GM18508 (cell line): Measurements from ENCODE around the gene HAND2.

Experiments used
- ATAC-seq: cut with Tn5 transposase; IDR thresholded peaks from one replicate; pipeline ENCODE4 v1.9.1; 2021; ENCODE audit warnings: moderate number of reproducible peaks; ENCODE audit not compliant: insufficient read depth, unreplicated experiment

HAND2 gene

DNA sequence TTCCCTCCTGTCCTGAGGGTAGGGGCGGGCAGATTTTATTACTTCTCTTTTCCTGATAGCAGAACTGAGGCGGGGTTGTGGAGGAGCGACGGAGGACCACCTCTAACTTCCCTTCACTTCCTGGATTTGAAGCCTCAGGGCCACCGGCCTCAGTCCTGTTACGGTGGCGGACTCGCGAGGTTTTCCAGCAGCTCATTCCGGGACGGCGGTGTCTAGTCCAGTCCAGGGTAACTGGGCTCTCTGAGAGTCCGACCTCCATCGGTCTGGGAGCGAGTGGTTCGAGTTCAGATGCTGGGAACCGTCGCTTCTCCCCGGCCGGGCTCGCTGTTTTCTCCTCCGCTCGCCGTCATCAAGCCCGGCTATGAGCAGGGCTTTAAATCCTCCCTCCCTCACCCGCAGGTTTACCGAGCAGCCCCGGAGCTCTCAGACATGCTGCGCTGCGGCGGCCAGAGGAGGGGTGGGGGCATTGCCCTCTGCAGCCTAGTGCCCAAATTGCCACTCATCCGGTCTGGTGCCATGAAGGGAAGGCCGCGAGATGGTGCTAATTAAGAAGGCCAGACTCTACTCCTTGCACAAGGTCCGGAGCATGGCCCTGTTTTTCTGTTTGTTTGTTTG is 23.3 kb downstream of the HAND2 start:
- peak; percentile 4 for ATAC-seq

DNA sequence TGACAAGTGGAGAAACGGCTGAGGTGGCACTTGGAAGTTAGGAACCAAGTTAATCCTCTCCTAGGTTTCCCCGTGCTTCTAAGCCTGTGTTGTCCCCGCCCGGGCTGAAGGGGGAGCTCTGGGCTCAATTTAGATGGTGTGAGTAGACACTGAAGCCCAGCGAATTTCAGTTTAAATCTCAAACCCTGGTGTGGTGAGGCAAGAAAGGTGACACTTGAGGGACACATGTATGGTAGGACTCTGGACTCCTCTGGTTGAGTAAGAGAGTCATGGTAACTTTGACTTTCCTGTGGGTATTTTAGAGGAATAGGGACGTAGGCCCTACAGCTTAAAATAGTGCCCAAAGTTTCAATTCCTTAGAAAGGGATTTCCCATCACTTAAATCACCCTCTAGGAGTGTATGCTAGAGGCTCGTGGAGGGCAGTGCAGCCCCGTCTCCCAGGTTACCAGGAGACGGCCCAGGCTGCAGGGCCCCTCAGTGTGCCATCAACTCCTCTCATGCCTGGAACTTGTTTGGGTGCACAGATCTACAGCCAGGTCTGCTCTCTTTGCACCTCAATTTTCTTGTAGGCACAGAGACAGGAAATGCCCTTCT is 24.0 kb downstream of the HAND2 start:
- peak; percentile 70 for ATAC-seq

DNA sequence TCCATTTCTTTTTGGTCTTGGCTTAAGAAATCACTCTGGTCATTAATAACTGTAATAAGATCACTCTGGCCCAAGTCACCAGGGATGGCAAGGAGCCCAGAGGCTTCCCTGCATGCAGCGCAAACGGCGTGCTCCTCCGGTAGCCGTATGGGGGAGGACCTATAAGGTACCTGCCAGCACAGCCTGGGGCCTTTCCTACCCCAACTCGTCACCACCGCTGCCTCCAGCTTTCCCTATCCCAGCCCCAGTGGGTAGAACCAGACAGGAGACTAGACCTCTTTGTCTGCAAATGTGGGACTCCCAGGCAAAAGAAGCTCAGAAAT is 25.9 kb downstream of the HAND2 start:
- ATAC-seq: no peak

DNA sequence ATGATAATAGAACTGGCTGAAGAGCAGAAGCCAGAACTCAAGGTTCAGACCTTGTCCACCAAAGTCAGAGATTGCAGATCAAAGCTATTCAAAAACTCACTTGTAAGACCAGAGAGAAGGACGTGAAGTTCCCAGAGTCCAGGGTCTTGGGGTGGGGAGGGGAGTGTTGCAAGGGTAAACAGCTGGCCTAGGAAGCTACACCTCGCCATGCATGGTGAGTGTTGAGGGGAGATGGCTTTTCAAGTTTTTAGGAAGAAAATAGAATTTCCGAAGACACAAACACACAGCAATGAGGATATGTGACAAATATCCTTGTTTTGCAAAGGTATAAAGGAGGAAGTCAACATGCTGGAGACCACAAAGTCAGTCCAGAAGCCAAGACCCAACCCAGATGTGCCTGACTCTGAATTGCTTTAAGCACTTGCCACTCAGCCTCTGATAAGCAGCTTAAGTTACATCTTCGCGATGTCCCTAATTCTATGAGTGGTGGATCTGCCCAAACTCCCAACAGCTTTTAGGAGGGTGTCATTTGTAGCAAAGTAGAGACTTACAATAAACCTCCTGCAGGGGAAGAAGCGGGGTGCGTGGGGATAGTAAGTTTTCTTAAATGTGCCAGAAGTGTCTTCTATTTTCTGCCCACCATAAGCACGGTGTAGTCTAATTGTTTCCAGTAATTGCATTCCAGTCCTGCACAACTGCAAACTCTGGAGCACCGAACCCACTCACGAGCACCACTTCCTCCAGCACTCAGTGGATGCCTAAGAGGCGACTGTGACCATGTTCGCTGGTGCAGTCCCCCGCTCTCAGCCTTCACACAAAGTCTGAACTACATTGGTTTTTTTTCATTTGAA is 26.5 kb downstream of the HAND2 start:
- no peak for ATAC-seq

DNA sequence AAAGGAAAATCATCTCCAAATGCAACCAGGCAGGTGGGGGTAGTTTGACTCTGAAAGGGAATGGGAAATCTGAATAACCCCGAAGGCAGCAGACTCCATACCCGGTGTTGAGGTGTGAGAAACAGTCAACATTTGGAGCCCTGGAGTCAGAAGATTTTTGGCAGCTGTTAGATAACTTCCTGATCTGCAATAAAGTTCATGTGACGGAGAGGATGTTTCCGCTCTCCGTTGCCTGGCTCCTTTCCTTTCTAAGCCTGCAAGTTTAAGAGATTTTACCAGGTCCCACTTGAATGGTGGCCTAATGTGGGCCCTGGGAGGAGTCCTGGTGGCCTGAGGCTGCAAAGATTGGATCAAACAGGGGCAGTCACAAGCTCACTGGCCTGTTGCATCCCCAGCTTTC is 27.7 kb downstream of the HAND2 start:
- no peak for ATAC-seq

DNA sequence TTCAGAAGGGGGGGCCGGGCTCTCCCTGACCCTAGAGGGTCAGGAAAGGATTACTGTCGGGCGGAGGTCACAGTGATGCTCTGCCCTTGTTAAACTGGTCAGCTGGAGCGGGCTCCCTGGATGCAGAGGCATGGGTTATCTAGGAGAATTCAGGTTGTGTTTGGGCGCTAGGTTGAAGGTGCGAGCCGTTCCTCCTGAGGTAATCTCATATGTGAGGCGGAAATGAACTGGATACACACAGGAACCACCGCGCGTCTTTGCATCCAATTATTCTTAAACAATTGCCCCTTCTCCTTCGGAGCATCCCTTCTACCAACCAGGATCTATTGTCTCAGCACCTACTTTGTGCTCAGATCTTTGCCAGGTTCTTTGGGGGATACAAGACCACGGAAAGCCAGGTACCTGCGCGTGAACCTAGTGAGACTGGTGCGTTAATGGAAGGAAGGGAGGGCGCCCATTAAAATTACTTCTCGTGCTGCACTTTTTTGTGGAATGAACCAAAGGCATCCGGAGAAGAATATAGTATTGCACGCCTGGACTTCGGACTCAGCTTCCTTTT is 28.4 kb downstream of the HAND2 start:
- ATAC-seq: no peak

DNA sequence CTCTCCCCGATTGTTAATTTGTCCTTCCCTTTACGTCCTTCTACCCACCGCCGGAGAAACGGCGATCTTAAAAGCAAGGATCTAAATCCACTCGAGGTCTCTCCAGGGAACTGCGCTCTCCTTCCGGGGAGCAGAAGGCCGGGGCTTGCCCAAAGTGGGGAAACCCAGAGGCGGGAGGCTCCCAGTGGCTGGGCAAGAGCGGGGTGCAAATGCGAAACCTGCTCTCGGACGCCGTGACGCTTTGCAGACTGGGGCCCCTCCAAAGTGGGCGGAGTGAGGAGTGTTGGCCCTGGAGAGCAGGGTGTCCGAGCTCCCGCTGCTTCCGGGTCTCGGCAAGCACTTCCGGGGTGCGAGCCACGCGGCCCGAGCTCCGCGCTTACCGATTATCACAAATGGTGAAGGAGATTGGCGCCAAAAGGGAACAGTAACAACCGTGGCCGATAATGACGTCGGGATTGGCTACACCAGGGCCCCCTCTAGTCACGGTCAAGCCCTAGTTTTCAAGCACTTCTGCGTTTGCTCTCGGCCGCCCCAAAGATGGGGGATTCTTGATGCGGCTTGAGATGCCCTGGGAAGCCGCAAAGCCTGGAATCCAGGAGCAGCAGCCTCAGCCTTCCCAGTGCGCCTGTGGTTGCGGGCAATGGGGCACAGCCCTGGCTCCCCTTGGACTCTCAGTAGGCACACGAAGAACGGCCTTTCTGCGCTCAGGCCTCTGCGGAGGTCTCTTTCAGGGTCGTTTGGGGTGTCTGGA is 29.0 kb downstream of the HAND2 start:
- no peak for ATAC-seq

DNA sequence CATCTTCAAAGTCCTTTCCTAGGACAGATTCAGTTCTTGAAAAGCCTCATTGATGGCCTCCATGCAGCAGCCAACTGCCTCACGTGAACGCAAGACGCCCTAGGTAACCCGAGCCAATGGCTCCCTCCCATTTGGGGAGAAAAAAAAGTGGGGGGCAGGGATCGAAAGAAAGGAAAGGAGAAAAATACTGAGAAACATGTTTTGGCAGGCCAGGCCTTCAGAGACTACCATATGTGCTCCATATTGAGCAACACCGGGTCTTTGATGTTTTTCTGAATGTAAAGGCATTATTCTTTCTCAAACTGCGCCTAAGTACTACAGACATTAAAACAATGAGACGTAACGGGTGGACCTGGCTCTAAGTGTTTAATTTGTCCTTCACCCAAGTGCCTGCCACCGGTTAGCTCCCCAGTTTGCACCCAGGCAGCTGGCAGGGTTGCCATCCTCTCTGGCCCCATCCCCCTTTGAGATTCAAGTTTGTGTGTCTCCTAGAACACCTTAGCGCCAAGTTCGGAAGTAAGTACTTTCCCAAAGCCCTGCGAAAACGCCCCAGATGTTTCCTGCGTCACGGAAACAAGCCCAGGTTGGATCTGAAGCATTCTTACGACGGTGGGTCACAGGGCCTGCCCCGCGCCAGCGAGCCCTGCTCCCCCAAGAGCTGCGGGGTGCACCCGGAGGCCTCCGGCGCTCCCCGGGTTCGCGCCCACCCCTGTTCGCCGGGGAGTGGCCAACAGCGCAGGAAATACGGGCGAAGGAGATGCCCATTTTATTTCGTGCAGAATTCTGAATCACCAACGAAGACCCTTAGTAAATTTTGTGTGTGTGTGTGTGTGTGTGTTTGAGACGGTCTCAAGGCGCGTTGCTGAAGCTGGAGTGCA is 30.1 kb downstream of the HAND2 start:
- ATAC-seq: no peak

DNA sequence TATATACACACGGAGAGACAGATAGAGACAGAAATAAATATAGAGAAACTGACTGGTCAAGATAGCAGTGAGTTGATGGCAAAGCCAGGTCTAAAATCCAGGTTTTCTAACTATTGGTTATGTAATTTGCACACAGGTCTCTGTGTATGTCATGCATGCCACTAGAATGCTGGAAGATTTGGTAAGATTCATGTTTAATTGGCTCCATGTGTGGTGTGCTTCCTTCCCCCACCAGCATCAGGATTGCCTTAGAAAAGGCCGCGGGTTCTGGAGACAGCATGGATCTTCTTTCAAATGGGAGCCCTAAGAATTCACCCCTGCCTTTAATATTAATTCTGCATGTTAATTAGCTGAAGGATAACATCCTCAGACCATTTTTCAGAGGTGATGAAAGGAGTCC is 31.3 kb downstream of the HAND2 start:
- ATAC-seq: no peak

DNA sequence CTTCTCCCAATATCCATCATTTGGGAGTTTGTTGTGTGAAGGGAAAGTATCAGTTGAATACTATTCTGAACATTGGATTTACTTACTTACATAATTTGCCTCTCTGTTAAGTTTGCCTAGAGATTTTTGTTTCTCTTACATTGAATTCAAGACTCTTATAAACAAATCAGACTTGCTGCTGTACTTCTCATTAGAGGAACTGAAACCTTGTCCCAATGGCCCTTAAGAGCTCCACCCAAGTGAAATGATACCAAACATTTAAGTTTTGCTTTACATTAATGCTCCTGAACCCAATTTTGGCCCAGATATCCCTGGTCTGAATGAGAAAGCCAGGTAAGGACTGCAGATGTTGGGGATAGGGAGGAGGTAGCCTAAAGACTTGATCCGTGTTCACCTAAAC is 32.0 kb downstream of the HAND2 start:
- no peak for ATAC-seq

DNA sequence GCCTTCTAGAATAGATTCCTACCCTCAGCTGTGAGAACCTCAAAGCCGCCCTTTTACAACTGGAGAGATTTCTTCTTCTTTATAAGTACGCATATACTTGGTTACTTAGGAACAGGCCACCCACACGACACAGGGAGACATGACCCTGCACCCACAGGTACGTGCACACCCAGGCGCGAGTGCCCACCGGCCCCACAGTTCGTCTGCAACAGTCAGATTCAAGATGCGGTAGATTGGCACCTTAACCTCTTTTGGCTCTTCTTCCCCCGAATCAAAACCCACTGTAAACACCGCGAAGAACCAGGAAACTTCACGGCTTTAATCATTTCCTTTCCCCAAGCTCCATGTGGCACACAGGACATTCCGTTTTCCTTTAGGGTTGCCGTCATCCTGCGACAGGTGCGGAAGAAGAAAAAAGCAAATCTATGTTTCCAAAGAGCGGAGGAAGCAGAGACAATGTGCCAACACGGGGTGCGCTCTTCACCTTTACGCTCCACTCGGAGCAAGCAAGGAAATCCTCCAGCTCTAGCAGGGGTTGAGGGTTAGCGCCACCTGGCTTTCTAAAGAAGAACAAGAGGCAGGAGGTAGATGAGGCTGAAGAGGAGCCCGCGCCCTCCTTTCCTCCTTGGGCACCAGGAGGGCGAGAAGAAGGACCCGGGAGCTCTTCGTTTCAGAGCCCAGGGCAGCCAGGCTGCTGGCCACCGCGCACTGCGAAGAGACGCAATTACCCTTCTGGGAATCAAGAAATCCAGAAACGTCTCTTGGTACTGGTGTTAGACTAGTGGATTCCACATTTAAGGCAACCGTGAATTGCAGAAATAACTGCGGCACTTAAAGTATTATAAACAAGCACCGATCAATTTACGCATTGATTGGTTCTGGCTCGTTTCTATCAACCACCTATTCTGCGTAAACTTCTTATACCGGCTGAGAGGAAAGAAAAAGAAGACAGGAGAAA is 35.7 kb downstream of the HAND2 start:
- peak; percentile 91 for ATAC-seq

DNA sequence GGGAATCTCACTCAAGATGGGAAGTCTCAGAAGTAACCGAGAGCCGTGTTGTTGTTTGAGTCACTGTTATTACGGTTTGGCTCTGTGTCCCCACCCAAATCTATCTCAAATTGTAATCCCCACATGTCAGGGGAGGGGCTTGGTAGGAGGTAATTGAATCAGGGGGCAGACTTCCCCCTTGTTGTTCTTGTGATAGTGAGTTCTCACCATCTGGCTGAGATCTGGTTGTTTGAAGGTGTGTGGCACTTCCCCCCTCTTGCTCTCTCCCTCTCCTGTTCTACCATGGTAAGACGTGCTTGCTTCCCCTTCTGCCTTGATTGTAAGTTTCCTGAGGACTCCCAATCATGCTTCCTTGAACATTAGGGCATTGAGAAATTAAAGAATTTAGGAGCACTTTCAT is 37.0 kb downstream of the HAND2 start:
- ATAC-seq: no peak

DNA sequence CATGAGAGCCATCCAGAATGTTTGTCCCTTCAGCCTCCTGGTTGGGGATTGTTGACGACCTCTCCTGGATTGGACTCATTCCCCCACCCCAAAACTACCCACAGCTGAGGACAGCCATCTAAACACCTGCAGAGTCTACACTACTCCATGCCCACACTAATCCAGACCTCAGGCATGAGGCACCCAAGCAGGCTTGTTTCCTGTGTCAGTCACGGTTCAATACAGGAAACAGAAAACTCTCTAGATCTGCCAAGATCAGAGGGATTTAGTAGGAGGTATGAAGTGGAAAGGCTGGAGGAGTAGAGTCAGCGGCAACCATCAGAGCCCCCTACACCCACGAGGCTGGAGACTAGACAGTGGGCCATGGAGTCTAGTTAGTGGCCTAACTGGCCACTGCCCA is 37.7 kb downstream of the HAND2 start:
- no peak for ATAC-seq

DNA sequence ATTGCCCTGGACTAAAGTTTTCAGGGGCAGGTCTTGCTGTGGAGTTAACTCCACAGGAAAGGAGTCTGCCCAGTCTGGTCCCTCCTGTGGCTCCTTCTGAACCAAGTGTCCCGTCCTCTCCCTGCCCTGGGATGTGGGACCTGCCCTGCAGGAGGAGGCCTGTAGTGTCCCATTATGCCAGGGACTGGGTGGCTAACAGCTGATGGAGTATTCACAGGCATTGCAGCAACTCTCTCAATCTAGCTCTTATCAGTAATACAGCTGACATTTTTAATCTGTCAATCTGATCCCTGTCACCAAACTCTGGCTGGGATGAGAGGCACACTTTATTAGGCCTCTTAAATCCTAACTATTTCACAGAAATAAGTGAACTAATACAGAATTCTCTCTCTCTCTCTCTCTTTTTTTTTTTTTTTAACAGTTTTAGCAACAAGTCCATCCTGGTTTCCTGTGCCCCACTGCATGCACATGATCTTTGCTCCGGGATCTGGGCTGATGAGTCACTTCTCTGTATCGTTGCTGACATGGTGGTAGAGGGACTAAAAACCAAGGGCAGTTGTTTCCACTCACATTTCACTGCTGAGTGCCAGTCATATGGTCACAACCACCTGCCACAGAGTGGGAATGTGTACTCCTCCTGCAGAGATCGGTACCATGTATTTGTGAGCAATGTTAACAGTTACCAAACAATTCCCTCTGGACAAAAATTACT is 39.1 kb downstream of the HAND2 start:
- ATAC-seq: no peak

DNA sequence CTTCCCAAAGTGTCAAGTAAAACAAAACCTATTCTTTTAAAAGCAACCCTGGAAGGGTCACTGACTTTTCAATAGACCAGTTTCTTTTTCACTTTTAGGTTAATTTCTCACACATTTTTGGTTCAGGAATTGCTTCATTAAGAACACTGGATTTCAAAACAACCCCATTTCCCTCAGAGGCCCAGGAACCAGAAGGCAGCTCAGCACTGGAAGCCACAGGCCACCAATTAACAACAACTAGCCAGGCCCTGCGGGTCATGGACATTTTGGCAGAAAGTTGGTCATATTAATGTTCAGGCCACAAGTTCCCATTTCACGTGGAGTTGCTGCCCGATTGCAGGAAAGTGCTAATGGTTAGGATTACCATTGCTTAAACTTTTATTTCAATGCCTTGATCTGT is 39.8 kb downstream of the HAND2 start:
- ATAC-seq: no peak

DNA sequence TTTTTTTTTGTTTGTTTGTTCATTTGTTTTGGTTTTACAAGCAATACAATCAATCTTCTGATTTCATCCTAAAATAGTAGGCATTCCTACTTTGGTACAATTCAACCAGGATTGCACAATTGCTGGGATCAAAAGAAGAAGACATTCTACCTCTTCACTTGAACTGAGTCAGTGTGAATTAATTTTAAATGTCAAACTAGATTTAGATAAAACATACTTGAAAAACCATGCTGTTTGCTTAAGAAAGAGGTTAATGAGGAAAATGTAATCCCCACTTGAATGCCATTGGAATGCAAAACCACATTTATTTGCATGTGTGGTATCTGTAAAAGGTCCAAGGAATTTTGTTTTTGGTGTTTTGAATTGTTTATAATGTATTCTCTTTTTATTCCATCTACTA is 40.5 kb downstream of the HAND2 start:
- ATAC-seq: no peak

DNA sequence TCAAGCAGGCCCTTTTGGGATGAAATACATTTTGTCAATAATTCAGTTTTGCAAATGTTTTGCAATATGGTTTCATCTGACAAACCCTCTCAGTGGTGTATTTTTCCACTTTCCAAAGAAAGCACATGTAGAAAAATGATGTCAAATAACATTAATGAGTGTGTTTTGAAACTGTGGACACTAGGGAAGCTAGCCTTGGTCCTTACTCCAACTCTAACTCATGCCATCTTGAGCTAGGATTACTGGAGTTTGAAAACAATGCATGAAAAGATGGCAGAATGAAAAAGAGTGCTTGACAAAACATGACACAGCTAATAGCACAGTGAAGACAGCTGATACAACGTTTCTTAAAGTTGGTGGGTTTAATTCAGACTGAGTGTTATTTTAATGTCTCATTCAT is 41.4 kb downstream of the HAND2 start:
- ATAC-seq: no peak

DNA sequence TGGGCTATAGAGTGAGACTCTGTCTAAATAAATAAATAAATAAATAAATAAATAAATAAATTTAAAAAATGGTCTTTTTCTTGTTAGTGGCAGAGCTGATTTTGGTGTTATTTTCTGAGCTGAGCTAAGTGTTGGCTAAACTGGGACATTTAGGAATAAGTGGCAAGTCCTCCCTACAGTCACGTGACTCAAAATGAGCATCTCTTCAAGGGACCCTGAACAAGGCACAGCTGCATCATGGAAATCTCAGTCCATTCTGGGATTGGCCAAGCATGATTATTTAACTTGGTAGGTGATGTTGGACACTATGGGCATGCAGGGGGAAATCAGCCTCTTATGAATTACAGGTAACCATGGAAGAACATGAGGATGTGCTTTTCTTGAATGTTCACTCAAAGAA is 42.0 kb downstream of the HAND2 start:
- ATAC-seq: no peak
